Cardiac muscle cell (in vitro differentiated cells and primary cell): ENCODE data around the gene ROCK2. TPM values are rescaled to one million over a fixed set of nuclear protein-coding genes. Genes with fewer than 3 reads are reported as not detected.

Source experiments
- DNase-seq, 2 donors: peaks; one replicate each; pipeline versions ENCODE4 v3.0.0 to v3.0.0-alpha.2; 2010 to 2017; ENCODE audit warnings: low read depth in 1 of 2, low spot score in 1 of 2
- H3K27ac ChIP-seq: fragments of 200-600 bp; sonication (generic); 2 replicates; pipeline ENCODE4 v1.5.1; 2016
- H3K27me3 ChIP-seq: fragments of 200-600 bp; sonication (generic); 2 replicates; pipeline ENCODE4 v1.6.0; 2016; ENCODE audit warnings: control low read depth
- H3K36me3 ChIP-seq: fragments of 200-600 bp; sonication (generic); 2 replicates; pipeline ENCODE4 v1.5.1; 2016; ENCODE audit warnings: control low read depth
- H3K4me1 ChIP-seq: fragments of 200-600 bp; sonication (generic); 2 replicates; pipeline ENCODE4 v1.8.1; 2017; ENCODE audit warnings: low read depth, mild to moderate bottlenecking, mixed run types
- H3K4me3 ChIP-seq: fragments of 200-600 bp; sonication (generic); 2 replicates; pipeline ENCODE4 v1.5.1; 2016; ENCODE audit warnings: mild to moderate bottlenecking
- H3K9me3 ChIP-seq: fragments of 200-600 bp; sonication (generic); 2 replicates; pipeline ENCODE4 v1.5.1; 2017; ENCODE audit warnings: low read depth, mild to moderate bottlenecking, control low read depth
- CTCF ChIP-seq: IDR thresholded peaks from 2 replicates; pipeline ENCODE4 v1.5.1; 2012; ENCODE audit warnings: low read depth, mild to moderate bottlenecking, low read length
- polyA plus RNA-seq: library from polyadenylated mRNA; unstranded; fragments of >200 nt; fragmentation: Nextera tagmentation; extraction: Ambion mirVana; gene quantifications from 2 replicates; pipeline ENCODE4 v1.2.1, GENCODE V29; 2016
- total RNA-seq: library from RNA; depleted of rRNA; stranded (reverse); fragments of >200 nt; gene quantifications from 2 replicates; pipeline ENCODE4 v1.2.3, GENCODE V29; 2016

ROCK2 gene
- total and polyA plus RNA-seq, 2 experiments from 2014 or later = 18.9 to 31.7 TPM

GRCh38 chr2:11296401-11296800 is 48.0 kb downstream of the ROCK2 start:
- Histone ChIP-seq H3K4me3 (no peak overlapping the region), H3K27me3 (no peaks in the 10 kb centered on the region), H3K27ac (no peak overlapping the region), H3K4me1 (peaks cover 4% of the 10 kb centered on the region), H3K9me3 (no peaks in the 10 kb centered on the region), H3K36me3 (no peaks in the 10 kb centered on the region)
- no peak for TF ChIP-seq CTCF
- DNase-seq = no peak

GRCh38 chr2:11292464-11293255 is 51.8 kb downstream of the ROCK2 start:
- H3K27ac ChIP-seq = no peak overlapping the region
- DNase-seq = peak; percentile 6 to 83
- no peak overlapping the region for H3K4me3 ChIP-seq
- no peaks in the 10 kb centered on the region for H3K27me3 ChIP-seq
- H3K9me3 ChIP-seq = no peaks in the 10 kb centered on the region
- H3K4me1 ChIP-seq = peaks cover 4% of the 10 kb centered on the region
- no peaks in the 10 kb centered on the region for H3K36me3 ChIP-seq
- TF ChIP-seq CTCF = no peak

GRCh38 chr2:11290713-11291112 is 53.7 kb downstream of the ROCK2 start:
- Histone ChIP-seq H3K9me3 (no peaks in the 10 kb centered on the region), H3K4me3 (no peak overlapping the region), H3K27me3 (no peaks in the 10 kb centered on the region), H3K4me1 (peaks cover 4% of the 10 kb centered on the region), H3K36me3 (peaks cover 3% of the 10 kb centered on the region), H3K27ac (no peak overlapping the region)
- TF ChIP-seq CTCF = no peak
- DNase-seq = no peak

GRCh38 chr2:11290211-11290610 is 54.2 kb downstream of the ROCK2 start:
- H3K27me3 ChIP-seq = no peaks in the 10 kb centered on the region
- no peak for TF ChIP-seq CTCF
- peaks cover 6% of the 10 kb centered on the region for H3K36me3 ChIP-seq
- DNase-seq = no peak
- H3K27ac ChIP-seq = no peak overlapping the region
- no peak overlapping the region for H3K4me3 ChIP-seq
- peaks cover 4% of the 10 kb centered on the region for H3K4me1 ChIP-seq
- no peaks in the 10 kb centered on the region for H3K9me3 ChIP-seq

- Histone ChIP-seq H3K9me3 (no peaks in the 10 kb centered on the region), H3K36me3 (peaks cover 14% of the 10 kb centered on the region), H3K27ac (peak overlapping the region; percentile 21), H3K4me3 (no peak overlapping the region), H3K27me3 (no peaks in the 10 kb centered on the region), H3K4me1 (peaks cover 4% of the 10 kb centered on the region)
- no peak for TF ChIP-seq CTCF
- no peak for DNase-seq
These were observed 56.0 kb downstream of the ROCK2 start for GRCh38 chr2:11288431-11288830.
